ENCODE measurements around the gene MT2A.

- TF ChIP-seq EZH2 (IDR thresholded peaks at IDR 0.05; ENCODE audit: low read length, unreplicated experiment) (no peak), CTCF (conservative IDR thresholded peaks at IDR 0.05; ENCODE audit: low read depth, low read length) (no peak), EZH2phosphoT487 (IDR thresholded peaks at IDR 0.05; ENCODE audit: borderline replicate concordance, low read length) (no peak)
Measured at GRCh38 chr16:56649271-56649670, 40.9 kb downstream of the MT2A start.
